ENCODE results near the gene MPZL1. TPM values are rescaled to one million over a fixed set of nuclear protein-coding genes. Genes with fewer than 3 reads are reported as not detected.

The MPZL1 gene
- total RNA-seq, 1 experiment from 2014 or later, result 123 TPM

GRCh38 chr1:167757433-167758309 is 35.9 kb downstream of the MPZL1 start:
- DNase-seq (ENCODE audit: low read depth, low spot score), result no peak
- in situ Hi-C loops (cut with HindIII; ENCODE audit: low pct_unique_long_range_greater_than_20kb, low sequenced_read_pairs), result no loop called here

DNA sequence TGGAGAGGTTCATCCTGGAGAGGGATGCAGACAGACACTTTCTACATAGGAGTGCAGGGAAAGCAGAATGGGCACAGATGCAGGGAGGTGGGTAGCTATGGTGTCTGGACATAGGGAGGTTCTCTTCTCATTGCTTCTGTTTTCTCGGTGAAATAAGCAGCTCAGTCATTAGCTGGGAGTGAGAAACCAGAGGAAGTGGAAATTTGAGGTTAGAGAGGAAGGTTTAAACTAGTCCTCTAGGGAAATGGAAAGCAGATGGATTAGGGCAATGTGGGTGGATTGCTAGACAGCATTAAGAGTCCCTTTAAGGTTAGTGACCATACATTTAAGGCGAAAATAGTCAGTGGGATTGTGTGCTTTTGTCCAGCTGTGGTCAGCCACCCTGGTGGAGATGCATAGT is 39.6 kb downstream of the MPZL1 start:
- in situ Hi-C loops (cut with HindIII; ENCODE audit: low pct_unique_long_range_greater_than_20kb, low sequenced_read_pairs), result no loop called here
- no peak for DNase-seq (ENCODE audit: low read depth, low spot score)

GRCh38 chr1:167762061-167762746 is 40.4 kb downstream of the MPZL1 start:
- in situ Hi-C loops (cut with HindIII; ENCODE audit: low pct_unique_long_range_greater_than_20kb, low sequenced_read_pairs), result no loop called here
- DNase-seq (ENCODE audit: low read depth, low spot score), result no peak

- DNase-seq (ENCODE audit: low read depth, low spot score), result peak; percentile 96
- in situ Hi-C loops (cut with HindIII; ENCODE audit: low pct_unique_long_range_greater_than_20kb, low sequenced_read_pairs), result no loop called here
Observed at GRCh38 chr1:167763525-167764220, 41.9 kb downstream of the MPZL1 start.

GRCh38 chr1:167764458-167765330 is 42.9 kb downstream of the MPZL1 start:
- DNase-seq (ENCODE audit: low read depth, low spot score), result no peak
- in situ Hi-C loops (cut with HindIII; ENCODE audit: low pct_unique_long_range_greater_than_20kb, low sequenced_read_pairs), result no loop called here

DNA sequence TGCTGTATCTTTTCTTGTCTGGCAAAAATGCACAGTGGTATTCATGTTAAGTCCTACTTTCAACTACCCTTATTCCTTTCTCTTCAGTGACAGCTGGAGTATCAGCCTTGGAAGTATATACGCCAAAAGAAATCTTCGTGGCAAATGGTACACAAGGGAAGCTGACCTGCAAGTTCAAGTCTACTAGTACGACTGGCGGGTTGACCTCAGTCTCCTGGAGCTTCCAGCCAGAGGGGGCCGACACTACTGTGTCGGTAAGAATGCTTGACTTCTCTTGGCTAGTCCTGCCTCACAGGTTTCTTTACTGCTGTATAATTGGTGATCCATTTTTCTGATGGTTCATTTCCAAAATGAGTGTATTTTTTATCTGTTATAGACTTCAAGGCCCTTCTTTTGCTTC is 43.7 kb downstream of the MPZL1 start:
- DNase-seq (ENCODE audit: low read depth, low spot score), result no peak
- in situ Hi-C loops (cut with HindIII; ENCODE audit: low pct_unique_long_range_greater_than_20kb, low sequenced_read_pairs), result no loop called here

DNA sequence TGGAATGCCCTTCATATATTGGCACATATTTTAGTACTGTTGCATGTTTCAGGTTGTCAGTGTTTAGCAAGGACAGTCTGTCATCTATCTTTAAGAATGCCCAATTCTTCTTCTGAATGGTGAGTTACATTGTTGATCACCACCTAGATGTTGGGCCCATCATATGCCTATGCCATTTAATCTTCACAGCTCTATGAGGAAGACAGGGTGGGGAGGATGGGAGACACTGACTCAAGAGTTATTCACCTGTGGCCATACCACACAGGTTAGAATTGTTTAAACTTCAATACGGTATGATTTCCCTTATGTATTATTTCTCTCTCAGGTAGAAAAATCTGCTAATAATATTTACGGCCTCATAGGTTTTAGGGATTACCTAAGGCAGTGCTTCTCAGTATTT is 44.8 kb downstream of the MPZL1 start:
- in situ Hi-C loops (cut with HindIII; ENCODE audit: low pct_unique_long_range_greater_than_20kb, low sequenced_read_pairs), result no loop called here
- DNase-seq (ENCODE audit: low read depth, low spot score), result no peak

GRCh38 chr1:167767761-167768160 is 46.0 kb downstream of the MPZL1 start:
- in situ Hi-C loops (cut with HindIII; ENCODE audit: low pct_unique_long_range_greater_than_20kb, low sequenced_read_pairs), result no loop called here

DNA sequence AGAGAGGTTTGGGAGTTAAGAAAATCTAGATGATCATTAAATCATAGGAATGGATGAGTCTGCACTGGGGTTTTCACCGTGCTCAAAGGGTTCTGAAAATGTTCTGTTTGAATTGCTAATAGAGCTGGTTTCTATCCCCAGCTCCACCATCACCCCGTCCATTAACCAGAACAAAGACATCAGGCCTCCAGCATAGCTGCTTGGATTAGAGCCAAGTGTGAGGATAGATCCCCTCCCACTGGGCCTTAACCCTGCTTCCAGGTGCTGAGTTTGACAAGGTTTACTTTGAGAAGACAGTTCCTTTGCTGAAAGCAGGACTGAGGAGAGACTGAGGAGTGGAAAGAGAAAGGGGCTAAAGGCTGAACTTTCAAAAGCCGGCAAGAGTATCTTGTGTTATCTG is 48.3 kb downstream of the MPZL1 start:
- in situ Hi-C loops (cut with HindIII; ENCODE audit: low pct_unique_long_range_greater_than_20kb, low sequenced_read_pairs), result no loop called here
- no peak for DNase-seq (ENCODE audit: low read depth, low spot score)

More at GRCh38 chr1:167767761-167768160, 46.0 kb downstream of the MPZL1 start:
- no peak for DNase-seq (ENCODE audit: low read depth, low spot score)

DNA sequence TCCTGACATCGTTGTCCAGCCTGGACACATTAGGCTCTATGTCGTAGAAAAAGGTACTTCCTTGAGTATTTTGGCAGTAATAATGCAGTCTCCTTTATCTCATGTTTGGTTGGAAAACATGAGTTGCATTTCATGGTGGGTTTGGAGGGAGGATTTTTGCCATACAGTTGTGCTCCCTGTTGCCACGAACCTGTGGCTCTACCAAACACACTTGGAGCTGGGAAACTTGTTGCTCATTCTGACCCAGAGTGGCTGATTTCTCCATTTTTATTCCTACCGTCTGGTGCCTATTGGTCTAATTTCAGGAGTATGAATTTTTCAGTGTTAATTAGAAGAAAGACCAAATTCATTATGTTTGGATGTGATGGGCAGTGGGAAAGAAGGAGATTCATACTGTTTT is 50.7 kb downstream of the MPZL1 start:
- in situ Hi-C loops (cut with HindIII; ENCODE audit: low pct_unique_long_range_greater_than_20kb, low sequenced_read_pairs), result no loop called here

GRCh38 chr1:167773516-167773915 is 51.7 kb downstream of the MPZL1 start:
- in situ Hi-C loops (cut with HindIII; ENCODE audit: low pct_unique_long_range_greater_than_20kb, low sequenced_read_pairs), result no loop called here
- DNase-seq (ENCODE audit: low read depth, low spot score), result no peak

More for the DNA sequence above, 50.7 kb downstream of the MPZL1 start:
- no peak for DNase-seq (ENCODE audit: low read depth, low spot score)

DNA sequence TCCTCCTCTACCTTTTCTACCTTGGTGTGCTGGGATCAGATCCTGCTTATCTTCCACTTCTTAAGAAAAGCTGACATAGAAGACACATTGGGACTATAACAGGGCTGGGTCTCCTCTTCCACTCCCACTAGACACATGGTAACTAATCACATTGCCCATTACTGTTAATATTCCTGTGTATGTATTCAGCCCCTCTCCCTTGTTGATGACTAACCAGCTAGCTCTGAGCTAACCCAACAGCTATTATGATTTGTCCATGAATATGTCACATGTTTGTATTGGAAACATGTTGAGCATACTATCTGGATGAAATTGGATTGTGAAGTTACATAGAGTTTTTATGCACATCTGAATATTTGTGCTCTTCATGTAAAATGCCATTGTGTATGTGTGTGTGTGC is 52.9 kb downstream of the MPZL1 start:
- no peak for DNase-seq (ENCODE audit: low read depth, low spot score)
- in situ Hi-C loops (cut with HindIII; ENCODE audit: low pct_unique_long_range_greater_than_20kb, low sequenced_read_pairs), result loop anchor here (5.0 kb wide), 1 partner anchor 52 kb away; the partner anchor contains the start of gene MPZL1

DNA sequence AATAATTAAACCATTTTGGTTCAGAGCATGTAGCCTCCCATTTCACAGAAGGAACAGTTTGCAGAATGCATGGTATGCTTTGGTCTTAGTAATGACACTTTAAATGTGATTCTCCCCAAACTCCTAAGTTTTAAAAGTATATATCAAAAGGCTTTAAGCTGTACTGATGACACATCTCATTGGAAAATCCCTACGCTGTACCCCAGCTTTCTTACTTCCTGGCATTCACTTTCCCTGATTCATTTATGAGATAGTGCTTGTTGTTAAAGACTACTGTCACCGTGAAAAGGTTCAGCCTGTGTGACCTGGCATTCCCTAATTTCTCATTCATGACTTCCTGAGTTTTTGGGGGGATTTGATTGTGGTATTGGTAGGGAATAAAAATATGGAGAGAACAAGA is 53.4 kb downstream of the MPZL1 start:
- DNase-seq (ENCODE audit: low read depth, low spot score), result no peak
- in situ Hi-C loops (cut with HindIII; ENCODE audit: low pct_unique_long_range_greater_than_20kb, low sequenced_read_pairs), result loop anchor here (5.0 kb wide), 1 partner anchor 53 kb away; the partner anchor contains the start of gene MPZL1

GRCh38 chr1:167776151-167776550 is 54.4 kb downstream of the MPZL1 start:
- DNase-seq (ENCODE audit: low read depth, low spot score), result no peak
- in situ Hi-C loops (cut with HindIII; ENCODE audit: low pct_unique_long_range_greater_than_20kb, low sequenced_read_pairs), result loop anchor here (5.0 kb wide), 1 partner anchor 54 kb away; the partner anchor contains the start of gene MPZL1

GRCh38 chr1:167776616-167777268 is 55.0 kb downstream of the MPZL1 start:
- in situ Hi-C loops (cut with HindIII; ENCODE audit: low pct_unique_long_range_greater_than_20kb, low sequenced_read_pairs), result loop anchor here (5.0 kb wide), 1 partner anchor 54 kb away; the partner anchor contains the start of gene MPZL1
- DNase-seq (ENCODE audit: low read depth, low spot score), result no peak

- in situ Hi-C loops (cut with HindIII; ENCODE audit: low pct_unique_long_range_greater_than_20kb, low sequenced_read_pairs), result loop anchor here (5.0 kb wide), 1 partner anchor 55 kb away; the partner anchor contains the start of gene MPZL1
- DNase-seq (ENCODE audit: low read depth, low spot score), result no peak
Observed at GRCh38 chr1:167777269-167777650, 55.5 kb downstream of the MPZL1 start.

- in situ Hi-C loops (cut with HindIII; ENCODE audit: low pct_unique_long_range_greater_than_20kb, low sequenced_read_pairs), result no loop called here
- DNase-seq (ENCODE audit: low read depth, low spot score), result no peak
Observed at GRCh38 chr1:167781558-167781957, 59.8 kb downstream of the MPZL1 start.

Measured in SK-MEL-5 (cell line).